Uterus (tissue), 2 donors: ENCODE measurements around the gene FDXR.

Experiments
- POLR2A ChIP-seq, 2 donors: fragments of 450-650 bp; IDR thresholded peaks; one replicate each; pipeline ENCODE4 v1.6.1; 2016; ENCODE audit warnings: antibody characterized with exemption in 2 of 2, mild to moderate bottlenecking in 1 of 2, moderate library complexity in 1 of 2
- TF ChIP-seq, protein P1 (sequence below), 4 experiments: fragments of 200-600 bp in 2 of 4; fragments of 450-650 bp in 2 of 4; sonication (generic) in 2 of 4; IDR thresholded peaks; one replicate each; pipeline ENCODE4 v1.5.1; 2016 to 2019; ENCODE audit warnings: antibody characterized with exemption in 4 of 4, mild to moderate bottlenecking in 2 of 4, moderate library complexity in 1 of 4

DNA sequence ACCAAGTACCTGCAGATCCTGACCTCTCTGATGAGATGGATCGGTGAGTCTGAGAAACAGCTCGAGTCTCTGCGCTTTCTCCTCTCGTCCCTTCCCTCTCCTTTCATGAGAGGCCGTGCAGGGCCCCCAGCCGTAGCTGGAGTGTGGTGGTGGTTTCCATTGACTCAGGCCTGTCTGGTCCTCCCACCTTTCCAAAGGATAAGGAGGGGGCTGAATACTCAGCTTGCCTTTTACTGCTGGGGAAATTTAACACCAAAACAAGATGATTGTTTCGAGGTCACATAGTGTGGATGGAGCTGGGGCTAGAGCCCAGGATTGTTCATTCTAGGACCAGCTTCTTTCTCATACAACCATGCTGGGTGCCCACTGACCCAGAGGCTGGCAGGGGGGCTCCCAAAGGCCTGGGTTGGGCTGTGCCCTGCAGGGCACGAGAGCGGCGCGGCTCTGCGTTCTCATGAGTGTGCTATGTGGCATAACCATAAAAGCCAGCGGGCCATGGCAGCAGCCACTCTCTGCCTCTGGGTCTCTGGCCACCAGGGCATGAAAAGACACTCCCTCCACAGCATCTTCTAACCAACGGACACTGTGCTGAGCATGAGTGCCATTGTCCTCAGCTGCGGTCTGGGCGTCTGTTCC is 52.9 kb downstream of the FDXR start:
- TF ChIP-seq, protein P1, sequence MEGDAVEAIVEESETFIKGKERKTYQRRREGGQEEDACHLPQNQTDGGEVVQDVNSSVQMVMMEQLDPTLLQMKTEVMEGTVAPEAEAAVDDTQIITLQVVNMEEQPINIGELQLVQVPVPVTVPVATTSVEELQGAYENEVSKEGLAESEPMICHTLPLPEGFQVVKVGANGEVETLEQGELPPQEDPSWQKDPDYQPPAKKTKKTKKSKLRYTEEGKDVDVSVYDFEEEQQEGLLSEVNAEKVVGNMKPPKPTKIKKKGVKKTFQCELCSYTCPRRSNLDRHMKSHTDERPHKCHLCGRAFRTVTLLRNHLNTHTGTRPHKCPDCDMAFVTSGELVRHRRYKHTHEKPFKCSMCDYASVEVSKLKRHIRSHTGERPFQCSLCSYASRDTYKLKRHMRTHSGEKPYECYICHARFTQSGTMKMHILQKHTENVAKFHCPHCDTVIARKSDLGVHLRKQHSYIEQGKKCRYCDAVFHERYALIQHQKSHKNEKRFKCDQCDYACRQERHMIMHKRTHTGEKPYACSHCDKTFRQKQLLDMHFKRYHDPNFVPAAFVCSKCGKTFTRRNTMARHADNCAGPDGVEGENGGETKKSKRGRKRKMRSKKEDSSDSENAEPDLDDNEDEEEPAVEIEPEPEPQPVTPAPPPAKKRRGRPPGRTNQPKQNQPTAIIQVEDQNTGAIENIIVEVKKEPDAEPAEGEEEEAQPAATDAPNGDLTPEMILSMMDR (IDR thresholded peaks at IDR 0.05), result no peak
- no peak for TF ChIP-seq POLR2A (IDR thresholded peaks at IDR 0.05)
